Lower leg skin (tissue), 4 donors: Measurements from ENCODE around the gene SLC6A13. TPM values are rescaled to one million over a fixed set of nuclear protein-coding genes. Genes with fewer than 3 reads are reported as not detected.
"Not testable (repeated sequence)": the region's sequence is repeated elsewhere in the genome, so short reads cannot be mapped to it uniquely, and the experiment has no call there.

Experiments
- DNase-seq, 2 donors: peaks; one replicate each; pipeline ENCODE4 v3.0.0-alpha.2; 2019; ENCODE audit warnings: low spot score in 2 of 2
- H3K4me3 ChIP-seq: fragments of 200-600 bp; sonication (generic); 2 replicates; pipeline ENCODE4 v1.5.1; 2017; ENCODE audit warnings: mild to moderate bottlenecking, low read depth; ENCODE audit not compliant: poor library complexity, severe bottlenecking
- CTCF ChIP-seq, 3 donors: fragments of 450-650 bp; IDR thresholded peaks; one replicate each; pipeline ENCODE4 v1.5.1; 2016; ENCODE audit warnings: antibody characterized with exemption in 3 of 3, mild to moderate bottlenecking in 3 of 3, moderate library complexity in 2 of 3
- POLR2A ChIP-seq, 2 donors: fragments of 450-650 bp; IDR thresholded peaks; one replicate each; pipeline ENCODE4 v1.6.1; 2016 to 2017; ENCODE audit warnings: antibody characterized with exemption in 2 of 2, mild to moderate bottlenecking in 1 of 2, moderate library complexity in 1 of 2
- WGBS, 2 donors: methylation state at CpG; one replicate each; pipeline ENCODE4 v1.1.5; 2018; 5-methylcytosine and 5-hydroxymethylcytosine counted together
- intact Hi-C: fragments of 100-400 bp; cut with DNase I; formaldehyde crosslinking; loops from one replicate; pipeline ENCODE4 v1.15.0; 2023; ENCODE audit warnings: low total_unique reads
- total RNA-seq, 4 donors: library from RNA; depleted of rRNA; stranded (reverse); fragments of >200 nt; gene quantifications; one replicate each; pipeline ENCODE4 v1.1.0, GENCODE V29; 2016

Gene SLC6A13
- total RNA-seq, 4 donors from 2014 or later = not detected

DNA sequence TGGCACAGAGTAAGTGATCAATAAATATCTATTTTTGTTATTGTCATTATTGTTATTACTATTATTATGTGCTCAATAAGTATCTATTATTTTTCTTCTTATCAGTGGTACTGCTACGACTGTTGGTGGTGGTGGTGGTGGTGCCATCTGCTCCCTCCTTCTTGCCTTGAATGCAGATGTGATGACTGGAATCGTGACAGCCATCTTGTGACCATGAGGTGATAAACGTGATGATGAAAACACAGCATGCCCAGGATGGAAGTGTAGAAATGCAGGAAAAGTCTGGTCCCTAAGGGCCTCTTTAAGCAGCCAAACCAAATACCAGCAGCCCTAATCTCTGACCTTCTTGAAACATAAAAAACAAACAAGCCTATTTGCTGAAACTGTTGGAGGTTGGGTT lies 71.1 kb downstream of the SLC6A13 start:
- TF ChIP-seq CTCF (IDR thresholded peaks at IDR 0.05) = no peak
- no peak for TF ChIP-seq POLR2A (IDR thresholded peaks at IDR 0.05)
- no peak overlapping the region for H3K4me3 ChIP-seq
- 85 to 89% methylated on average over 3 of the region's 3 CpGs for WGBS, 2 donors
- no peak for DNase-seq
- intact Hi-C loops = no loop called here

GRCh38 chr12:190881-191280 lies 71.8 kb downstream of the SLC6A13 start:
- H3K4me3 ChIP-seq = no peak overlapping the region
- TF ChIP-seq POLR2A (IDR thresholded peaks at IDR 0.05) (no peak), CTCF (IDR thresholded peaks at IDR 0.05) (no peak)
- intact Hi-C loops = no loop called here
- WGBS, 2 donors = 88 to 93% methylated on average over 8 of the region's 8 CpGs
- no peak for DNase-seq

- intact Hi-C loops = no loop called here
- WGBS, 2 donors = 69 to 73% methylated on average over 6 of the region's 6 CpGs
- no peak for DNase-seq
- H3K4me3 ChIP-seq = no peak overlapping the region
- TF ChIP-seq POLR2A (IDR thresholded peaks at IDR 0.05) (no peak), CTCF (IDR thresholded peaks at IDR 0.05) (no peak)
These were observed 73.0 kb downstream of the SLC6A13 start for GRCh38 chr12:189622-189962.

- peak overlapping the region; percentile 20 for H3K4me3 ChIP-seq
- no peak for DNase-seq
- intact Hi-C loops = no loop called here
- WGBS, 2 donors = 8 to 11% methylated on average over 31 to 33 of the region's 52 CpGs
- TF ChIP-seq POLR2A (IDR thresholded peaks at IDR 0.05) (no peak), CTCF (IDR thresholded peaks at IDR 0.05) (no peak)
These were observed 73.6 kb downstream of the SLC6A13 start for GRCh38 chr12:188910-189621.

GRCh38 chr12:187986-188909 lies 74.4 kb downstream of the SLC6A13 start:
- WGBS, 2 donors = 52 to 65% methylated on average over 28 to 37 of the region's 53 CpGs
- intact Hi-C loops, DNase-seq: not testable (repeated sequence)
- peak overlapping the region; percentile 20 for H3K4me3 ChIP-seq

GRCh38 chr12:186006-186625 lies 76.5 kb downstream of the SLC6A13 start:
- 73 to 75% methylated on average over 11 of the region's 11 CpGs for WGBS, 2 donors
- no peak for DNase-seq
- H3K4me3 ChIP-seq = no peak overlapping the region
- TF ChIP-seq CTCF (IDR thresholded peaks at IDR 0.05) (no peak), POLR2A (IDR thresholded peaks at IDR 0.05) (no peak)
- intact Hi-C loops = no loop called here
